ENCODE data around the gene TBXAS1.

The TBXAS1 gene

DNA sequence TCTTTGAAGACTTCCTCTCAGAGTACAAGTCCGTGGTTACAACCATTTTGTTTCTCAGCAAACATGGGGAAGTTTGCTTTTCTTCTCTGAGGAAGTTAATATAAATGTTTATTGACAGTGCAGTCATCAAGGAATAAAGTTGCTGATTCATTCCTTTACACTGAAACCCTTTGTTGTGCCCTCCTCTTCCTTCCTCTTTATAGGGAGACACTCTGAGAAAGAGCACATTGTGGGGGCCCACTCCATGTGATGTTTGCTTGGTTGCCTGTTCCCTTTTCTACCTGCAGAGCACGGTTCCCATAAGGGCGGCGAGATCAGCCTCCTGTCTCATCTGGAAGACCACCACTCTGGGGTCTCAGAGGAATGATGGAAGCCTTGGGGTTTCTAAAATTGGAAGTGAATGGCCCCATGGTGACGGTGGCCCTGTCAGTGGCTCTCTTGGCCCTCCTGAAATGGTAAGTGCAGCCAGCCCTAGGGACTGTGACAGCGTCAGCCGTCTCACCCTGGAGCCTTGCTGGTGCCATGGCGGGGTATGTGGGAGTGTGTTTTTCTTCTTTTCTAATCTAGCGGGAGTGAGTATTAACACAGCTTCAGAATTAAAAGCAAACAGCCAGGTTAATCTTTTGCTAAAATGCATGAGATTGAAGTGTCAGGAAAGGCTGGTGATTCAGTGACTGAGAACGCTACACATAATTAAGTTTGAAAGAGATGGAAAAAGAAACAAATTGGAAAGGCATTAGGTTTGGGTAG is at the start of gene TBXAS1:
TSS of gene TBXAS1 (plus strand) at position 240 of the 750 bp plus-strand sequence. CDS start at position 367, 127 bp downstream.
- no peak for DNase-seq

DNA sequence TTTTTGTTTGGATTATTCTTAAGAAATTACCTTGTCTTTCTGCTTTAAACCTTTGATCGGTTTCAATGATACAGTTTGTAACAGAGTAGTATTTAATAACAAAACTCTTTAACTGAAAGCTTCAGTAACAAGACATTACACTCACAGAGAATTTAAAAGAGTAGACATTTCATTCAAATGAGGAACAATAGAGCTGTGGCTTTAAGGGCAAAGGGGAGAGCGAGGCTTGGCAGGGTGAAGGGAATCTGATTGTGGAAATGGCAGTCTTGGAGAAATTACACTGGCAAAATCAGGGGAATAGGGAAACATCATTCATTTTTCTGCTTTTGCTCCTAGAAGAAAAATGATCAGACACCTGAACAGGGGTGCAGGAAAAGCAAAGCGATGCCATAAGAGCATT is 46.1 kb upstream of the TBXAS1 start:
- DNase-seq: no peak

- no peak for DNase-seq
Measured at GRCh38 chr7:139783647-139784385, 45.2 kb upstream of the TBXAS1 start.

DNA sequence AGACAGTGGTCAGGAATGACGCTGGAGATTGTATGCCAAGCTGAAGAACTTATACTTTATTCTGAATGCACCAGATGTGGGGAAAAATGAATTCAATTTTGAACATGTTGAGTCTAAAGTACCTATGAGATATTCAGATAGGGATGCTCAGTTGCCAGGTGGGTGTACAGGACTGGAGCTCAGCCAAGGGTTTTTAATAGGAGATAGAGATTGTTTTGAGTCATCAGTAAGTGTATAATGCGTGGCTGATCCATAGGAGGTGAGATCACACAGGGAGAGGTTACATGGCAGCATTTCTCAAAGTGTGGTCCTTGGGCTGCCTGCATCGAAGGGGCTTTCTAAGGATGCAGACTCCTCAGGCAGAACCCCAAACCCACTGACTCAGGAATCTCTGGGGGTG is 44.4 kb upstream of the TBXAS1 start:
- DNase-seq: no peak

DNA sequence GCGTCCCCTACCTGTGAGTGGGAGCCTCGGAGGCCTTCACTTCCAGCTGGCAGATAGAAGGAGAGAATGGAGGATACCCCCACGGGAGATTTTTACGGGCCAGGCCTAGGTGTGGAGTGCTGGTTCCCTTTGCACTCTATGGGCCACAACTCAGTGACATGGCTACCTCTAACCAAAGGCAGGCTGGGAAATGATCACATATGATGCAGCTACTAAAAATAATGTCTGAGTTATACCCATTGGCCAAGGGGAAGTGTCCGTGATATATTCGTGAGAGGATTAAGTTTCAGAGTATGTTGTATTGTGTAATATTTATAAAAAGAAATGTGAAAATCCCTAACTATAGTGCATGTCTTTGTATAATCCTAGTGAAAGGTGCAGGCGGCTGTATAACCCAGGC is 37.7 kb upstream of the TBXAS1 start:
- DNase-seq: no peak

- no peak for DNase-seq
Measured at GRCh38 chr7:139797607-139798006, 31.5 kb upstream of the TBXAS1 start.

DNA sequence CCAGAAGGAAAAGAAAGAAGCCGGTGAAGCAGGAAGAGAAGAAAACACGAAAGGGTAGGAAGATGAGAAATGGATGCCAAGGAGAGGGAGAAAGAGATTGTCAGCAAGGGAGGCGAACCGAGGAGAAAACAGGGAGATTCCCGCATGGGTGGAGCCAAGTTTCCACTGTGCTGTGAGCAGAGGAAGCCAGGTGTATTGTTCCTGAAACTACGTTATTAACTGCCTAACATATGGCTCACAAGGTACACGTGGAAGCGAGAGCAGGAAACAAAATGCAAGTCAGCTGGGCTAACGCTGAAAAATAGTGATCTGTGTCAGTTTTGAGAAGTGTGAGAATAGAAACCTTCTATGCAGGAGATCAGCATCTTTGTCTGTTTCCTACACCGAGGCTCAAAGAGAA is 30.8 kb upstream of the TBXAS1 start:
- DNase-seq: no peak

GRCh38 chr7:139798892-139799291 is 30.2 kb upstream of the TBXAS1 start:
- DNase-seq: no peak

- DNase-seq: no peak
Measured at GRCh38 chr7:139799586-139799985, 29.5 kb upstream of the TBXAS1 start.

GRCh38 chr7:139804571-139804970 is 24.5 kb upstream of the TBXAS1 start:
- DNase-seq: no peak

DNA sequence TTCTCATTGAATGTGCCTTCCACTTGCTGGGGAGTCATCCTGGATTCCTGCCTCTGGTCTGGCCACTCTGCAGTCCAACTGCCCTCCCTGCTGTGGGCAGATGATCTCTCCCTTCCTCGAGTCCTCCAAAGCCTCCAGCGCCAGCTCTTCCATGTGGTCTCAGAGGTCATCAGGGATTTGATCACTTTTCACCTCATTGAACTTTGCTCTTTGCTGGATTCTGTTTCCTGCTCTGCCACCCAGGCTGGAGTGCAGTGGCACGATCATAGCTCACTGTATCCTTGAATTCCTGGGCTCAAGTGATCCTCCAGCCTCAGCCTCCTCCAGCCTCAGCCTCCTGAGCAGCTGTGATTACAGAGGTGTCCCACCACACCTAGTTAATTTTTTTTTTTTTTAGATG is 22.1 kb upstream of the TBXAS1 start:
- DNase-seq: no peak

- no peak for DNase-seq
Measured at GRCh38 chr7:139808427-139808826, 20.6 kb upstream of the TBXAS1 start.

- DNase-seq: no peak
Measured at GRCh38 chr7:139808846-139809442, 20.1 kb upstream of the TBXAS1 start.

DNA sequence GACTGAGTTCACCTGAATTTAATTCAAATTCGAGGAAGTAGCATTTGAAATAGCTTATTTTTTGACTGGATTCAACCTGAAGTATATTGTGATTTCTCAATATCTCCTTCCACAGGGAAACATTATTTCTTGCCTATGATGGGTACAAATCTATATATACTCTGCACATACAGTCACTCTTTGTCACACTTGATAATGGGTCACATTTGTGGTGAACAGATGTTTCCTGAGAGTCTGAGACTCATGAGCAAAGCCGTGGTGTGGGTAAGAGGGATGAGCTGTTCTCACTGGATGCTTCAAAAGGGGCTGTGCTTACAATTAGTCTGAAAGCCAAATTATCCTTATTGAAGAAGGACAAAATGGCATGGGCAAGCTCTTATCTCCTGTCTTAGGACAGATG is 18.0 kb upstream of the TBXAS1 start:
- no peak for DNase-seq

DNA sequence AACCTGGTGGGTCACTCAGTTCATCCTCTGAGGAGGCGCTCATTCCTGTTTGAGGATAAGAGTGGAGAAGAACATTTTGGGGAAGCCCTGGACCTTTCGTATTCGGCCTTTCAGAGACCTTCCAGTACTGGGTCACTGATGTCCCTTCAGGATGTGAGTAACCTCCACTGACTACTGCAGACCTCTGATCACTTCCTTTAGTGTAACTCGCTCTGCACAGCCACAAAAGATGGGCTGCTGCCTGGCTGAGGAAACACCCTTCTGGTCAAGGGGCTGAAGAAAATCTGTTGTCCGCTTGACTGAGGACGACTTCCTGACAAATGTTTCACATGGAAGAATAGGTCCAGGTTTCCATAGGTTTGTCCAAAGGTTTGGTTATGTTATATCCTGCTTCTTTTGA is 15.9 kb upstream of the TBXAS1 start:
- DNase-seq: no peak

GRCh38 chr7:139813689-139814088 is 15.4 kb upstream of the TBXAS1 start:
- DNase-seq: no peak

GRCh38 chr7:139817249-139817648 is 11.8 kb upstream of the TBXAS1 start:
- DNase-seq: no peak

DNA sequence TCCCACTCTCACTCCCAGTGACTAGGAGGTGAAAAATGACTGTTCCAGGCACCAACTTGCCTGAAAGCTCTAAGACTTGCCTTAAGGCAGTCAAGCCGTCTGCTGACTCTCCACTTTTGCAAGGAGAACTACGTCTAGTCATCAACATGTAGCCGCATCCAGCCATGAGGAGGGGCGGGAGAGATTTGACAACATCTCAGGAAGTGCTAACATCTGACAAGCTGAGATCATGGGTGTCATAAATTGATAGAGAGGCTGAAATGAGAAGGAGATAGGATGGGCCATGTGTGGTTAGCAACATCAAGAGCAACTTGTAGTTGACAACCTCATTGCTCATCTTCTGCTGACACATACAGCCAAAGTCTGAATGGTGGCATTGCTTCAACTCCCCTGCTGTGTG is 9.0 kb upstream of the TBXAS1 start:
- DNase-seq: no peak

DNA sequence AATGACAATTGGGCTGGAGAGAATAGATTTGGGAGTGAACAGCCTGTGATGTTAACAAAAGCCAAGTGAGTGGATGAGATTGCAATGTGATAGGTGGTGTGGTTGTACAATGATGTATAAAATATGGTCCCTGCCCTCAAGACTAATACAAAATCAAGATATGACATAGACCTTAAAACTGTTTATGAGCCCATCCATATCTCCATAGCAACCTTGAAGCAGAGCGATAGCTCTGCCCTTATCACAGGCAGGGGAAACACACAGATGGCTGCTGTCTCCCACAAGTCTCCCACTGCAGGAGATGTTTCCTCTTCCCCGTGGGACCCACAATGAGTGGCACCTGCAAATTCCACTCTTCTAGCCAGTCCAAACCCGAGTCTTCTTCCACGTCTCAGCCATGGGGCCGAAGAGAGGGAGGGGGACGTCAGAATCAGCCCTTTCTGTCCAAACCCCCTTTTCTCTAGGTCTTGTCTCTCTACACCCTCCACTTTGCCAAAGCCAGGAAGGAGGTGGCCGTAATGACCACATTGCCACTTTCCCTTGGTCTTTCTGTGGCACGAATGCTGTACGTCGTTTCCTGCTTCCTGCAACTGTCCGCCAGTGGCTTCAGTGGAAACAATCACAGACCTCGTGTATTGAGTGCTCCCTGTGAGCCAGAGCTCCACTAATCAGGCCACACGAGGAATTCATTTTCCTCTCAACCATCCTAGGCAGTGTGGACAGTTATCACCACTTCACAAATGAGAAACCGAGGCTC is 7.5 kb upstream of the TBXAS1 start:
- no peak for DNase-seq

GRCh38 chr7:139822855-139823254 is 6.2 kb upstream of the TBXAS1 start:
- no peak for DNase-seq

DNA sequence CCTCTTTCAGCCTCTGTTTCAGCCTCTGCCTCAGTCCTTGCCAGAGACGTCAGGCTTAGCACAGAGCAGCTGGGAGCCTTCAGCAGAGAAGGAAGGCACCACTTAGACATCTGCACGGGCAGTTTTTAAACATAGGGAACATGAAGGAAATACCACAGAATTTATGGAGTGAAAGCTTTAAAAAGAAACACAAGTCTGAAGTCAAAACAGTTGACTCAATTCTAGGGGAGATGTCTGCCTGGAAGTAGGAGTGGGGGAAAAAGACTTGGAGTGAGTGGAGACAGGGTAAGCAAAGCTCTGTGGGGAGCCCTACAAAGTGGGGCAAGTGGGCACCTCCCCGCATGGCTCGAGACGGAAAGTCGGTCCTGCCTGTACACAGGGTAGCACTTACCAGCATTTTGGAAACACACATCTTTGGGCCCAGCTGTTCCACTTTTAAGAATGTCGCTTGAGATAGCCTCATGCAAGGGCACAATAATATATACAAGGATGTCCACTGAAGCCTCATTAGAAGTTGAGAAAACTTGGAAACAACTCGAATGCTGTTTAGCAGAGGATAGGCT is 5.0 kb upstream of the TBXAS1 start:
- no peak for DNase-seq

- DNase-seq: no peak
Measured at GRCh38 chr7:139825666-139826290, 3.3 kb upstream of the TBXAS1 start.

DNA sequence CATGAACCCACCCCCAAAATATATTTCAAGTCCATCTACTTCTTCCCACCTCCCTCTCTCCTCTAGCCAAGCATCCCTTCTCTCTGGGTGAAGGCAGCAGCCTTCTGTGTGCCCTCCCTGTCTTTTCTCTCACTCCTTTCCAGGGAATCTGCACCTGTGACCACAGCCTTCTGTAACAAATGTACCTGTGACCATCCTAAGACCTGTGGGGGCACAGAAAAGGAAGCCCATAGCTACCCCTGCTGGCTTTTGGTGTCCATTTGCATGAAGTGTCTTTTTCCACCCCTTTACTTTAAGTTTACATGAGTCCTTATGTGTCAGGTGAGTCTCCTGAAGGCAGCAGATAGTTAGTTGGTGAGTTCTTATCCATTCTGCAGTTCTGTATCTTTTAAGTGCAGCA is 2.0 kb upstream of the TBXAS1 start:
- no peak for DNase-seq

Measured in NCI-H1694 treated with DMSO at 0.1 percent for 48 hours (cell line).